DOHH2 (cell line): ENCODE measurements around the gene TBC1D22A.

Experiments
- H3F3A ChIP-seq: fragments of 200-600 bp; sonication (generic), shearing (Covaris generic); 2 replicates; pipeline ENCODE4 v1.6.0; 2016; ENCODE audit warnings: antibody characterized with exemption, mild to moderate bottlenecking; ENCODE audit not compliant: control insufficient read depth, insufficient read depth
- H3K27ac ChIP-seq: fragments of 200-600 bp; sonication (generic); 2 replicates; pipeline ENCODE4 v1.5.1; 2014; ENCODE audit warnings: low read depth, mild to moderate bottlenecking, low read length, moderate library complexity
- H3K27me3 ChIP-seq: fragments of 200-600 bp; sonication (generic); 2 replicates; pipeline ENCODE4 v1.6.1; 2014; ENCODE audit warnings: mild to moderate bottlenecking, low read length, mixed read lengths; ENCODE audit not compliant: control insufficient read depth
- H3K36me3 ChIP-seq: fragments of 200-600 bp; sonication (generic); 2 replicates; pipeline ENCODE4 v1.6.1; 2014; ENCODE audit warnings: mild to moderate bottlenecking, low read length, moderate library complexity, mixed read lengths; ENCODE audit not compliant: control insufficient read depth
- H3K4me1 ChIP-seq: fragments of 200-600 bp; sonication (generic); 2 replicates; pipeline ENCODE4 v1.6.1; 2014; ENCODE audit warnings: mild to moderate bottlenecking, low read length, mixed read lengths; ENCODE audit not compliant: control insufficient read depth
- H3K4me2 ChIP-seq: fragments of 200-600 bp; sonication (generic); 2 replicates; pipeline ENCODE4 v1.6.0; 2014; ENCODE audit warnings: mild to moderate bottlenecking, low read length, moderate library complexity
- H3K4me3 ChIP-seq: fragments of 200-600 bp; sonication (generic); 2 replicates; pipeline ENCODE4 v1.5.1; 2014; ENCODE audit warnings: mild to moderate bottlenecking, low read length, mixed read lengths
- H3K79me2 ChIP-seq: fragments of 200-600 bp; sonication (generic); 2 replicates; pipeline ENCODE4 v1.6.1; 2014; ENCODE audit warnings: mild to moderate bottlenecking, low read length, mixed read lengths; ENCODE audit not compliant: control insufficient read depth
- H3K9me2 ChIP-seq: fragments of 200-600 bp; sonication (generic); replicated peaks from 2 replicates; pipeline ENCODE4 v1.6.1; 2014; ENCODE audit warnings: mild to moderate bottlenecking, low read length, mixed read lengths; ENCODE audit not compliant: control insufficient read depth
- H3K9me3 ChIP-seq: fragments of 200-600 bp; sonication (generic); 2 replicates; pipeline ENCODE4 v1.6.1; 2014; ENCODE audit warnings: antibody characterized with exemption, low read length, mixed read lengths; ENCODE audit not compliant: control insufficient read depth, insufficient read depth
- H4K20me1 ChIP-seq: fragments of 200-600 bp; sonication (generic); 2 replicates; pipeline ENCODE4 v1.6.0; 2014; ENCODE audit warnings: low read depth, mild to moderate bottlenecking, antibody characterized with exemption, low read length, moderate library complexity; ENCODE audit not compliant: control insufficient read depth, insufficient read depth
- CTCF ChIP-seq: fragments of 200-600 bp; sonication (generic); IDR thresholded peaks from one replicate; pipeline ENCODE4 v1.5.1; 2014; ENCODE audit warnings: antibody characterized with exemption, mild to moderate bottlenecking, low read depth, low read length; ENCODE audit not compliant: poor library complexity, severe bottlenecking
- EZH2phosphoT487 ChIP-seq: fragments of 200-600 bp; sonication (generic); IDR thresholded peaks from 2 replicates; pipeline ENCODE4 v1.6.1; 2017; ENCODE audit warnings: borderline replicate concordance, mild to moderate bottlenecking, antibody characterized with exemption, low read length, moderate library complexity, mixed read lengths

TBC1D22A gene

GRCh38 chr22:47100019-47100418 is 337.6 kb downstream of the TBC1D22A start:
- no peaks in the 10 kb centered on the region for H3K9me3 ChIP-seq
- H3K9me2 ChIP-seq, result no peaks in the 10 kb centered on the region
- H3F3A ChIP-seq, result no peaks in the 10 kb centered on the region
- H3K79me2 ChIP-seq, result no peaks in the 10 kb centered on the region
- H3K27me3 ChIP-seq, result no peaks in the 10 kb centered on the region
- H4K20me1 ChIP-seq, result no peaks in the 10 kb centered on the region
- H3K4me3 ChIP-seq, result no peak overlapping the region
- H3K27ac ChIP-seq, result no peak overlapping the region
- no peaks in the 10 kb centered on the region; the same call in 1 of the 2 replicates for H3K36me3 ChIP-seq
- no peak overlapping the region for H3K4me2 ChIP-seq
- TF ChIP-seq CTCF (no peak), EZH2phosphoT487 (no peak)
- no peaks in the 10 kb centered on the region for H3K4me1 ChIP-seq

GRCh38 chr22:47100646-47101200 is 338.3 kb downstream of the TBC1D22A start:
- no peaks in the 10 kb centered on the region for H3K9me2 ChIP-seq
- H3K4me1 ChIP-seq, result no peaks in the 10 kb centered on the region
- H3K27ac ChIP-seq, result no peak overlapping the region
- H3K4me3 ChIP-seq, result no peak overlapping the region
- no peak for TF ChIP-seq EZH2phosphoT487
- no peak for TF ChIP-seq CTCF
- no peaks in the 10 kb centered on the region for H3K79me2 ChIP-seq
- no peaks in the 10 kb centered on the region for H3K27me3 ChIP-seq
- no peaks in the 10 kb centered on the region for H3F3A ChIP-seq
- no peaks in the 10 kb centered on the region for H4K20me1 ChIP-seq
- H3K36me3 ChIP-seq, result no peaks in the 10 kb centered on the region; the same call in 1 of the 2 replicates
- no peak overlapping the region for H3K4me2 ChIP-seq
- no peaks in the 10 kb centered on the region for H3K9me3 ChIP-seq

DNA sequence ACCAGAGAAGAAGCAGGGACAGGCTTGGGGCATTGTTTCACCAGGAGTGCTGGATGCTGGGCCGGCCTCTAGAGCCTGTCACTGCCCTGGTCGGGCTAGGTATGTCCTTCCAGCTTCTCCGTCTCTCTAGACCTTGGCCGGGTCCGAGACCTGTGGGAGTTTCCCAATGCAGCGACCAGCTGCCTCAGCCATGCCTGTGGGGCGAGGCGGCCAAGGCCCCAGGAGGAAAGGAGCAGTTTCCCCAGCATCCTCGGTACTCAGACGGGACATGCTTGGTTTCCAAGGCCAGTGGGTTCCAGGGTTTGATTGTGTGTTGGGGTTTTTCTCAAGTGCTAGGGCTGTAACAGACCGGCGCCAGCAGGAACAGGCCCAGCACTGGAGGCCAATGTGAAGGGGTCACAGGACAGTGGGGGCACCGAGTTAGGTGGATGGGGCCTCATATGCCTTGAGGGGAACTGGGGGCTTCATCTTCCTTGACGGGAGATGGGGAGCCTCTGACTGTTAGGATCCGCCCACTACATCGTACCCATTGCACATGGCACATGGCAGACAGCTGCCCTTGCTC is 339.0 kb downstream of the TBC1D22A start:
- Histone ChIP-seq H3K36me3 (no peaks in the 10 kb centered on the region; the same call in 1 of the 2 replicates), H3K4me1 (no peaks in the 10 kb centered on the region), H4K20me1 (no peaks in the 10 kb centered on the region), H3K27me3 (no peaks in the 10 kb centered on the region), H3K79me2 (no peaks in the 10 kb centered on the region), H3K4me2 (no peak overlapping the region), H3K9me2 (no peaks in the 10 kb centered on the region), H3F3A (no peaks in the 10 kb centered on the region), H3K4me3 (no peak overlapping the region), H3K27ac (no peak overlapping the region), H3K9me3 (no peaks in the 10 kb centered on the region)
- TF ChIP-seq CTCF (no peak), EZH2phosphoT487 (no peak)
